HG03139 (cell line): ENCODE data around the gene ZNF225.
"Not testable (repeated sequence)": the region's sequence is repeated elsewhere in the genome, so short reads cannot be mapped to it uniquely, and the experiment has no call there.

ENCODE experiments used
- ATAC-seq: cut with Tn5 transposase; IDR thresholded peaks from one replicate; pipeline ENCODE4 v1.9.1; 2021; ENCODE audit not compliant: unreplicated experiment

Gene ZNF225

DNA sequence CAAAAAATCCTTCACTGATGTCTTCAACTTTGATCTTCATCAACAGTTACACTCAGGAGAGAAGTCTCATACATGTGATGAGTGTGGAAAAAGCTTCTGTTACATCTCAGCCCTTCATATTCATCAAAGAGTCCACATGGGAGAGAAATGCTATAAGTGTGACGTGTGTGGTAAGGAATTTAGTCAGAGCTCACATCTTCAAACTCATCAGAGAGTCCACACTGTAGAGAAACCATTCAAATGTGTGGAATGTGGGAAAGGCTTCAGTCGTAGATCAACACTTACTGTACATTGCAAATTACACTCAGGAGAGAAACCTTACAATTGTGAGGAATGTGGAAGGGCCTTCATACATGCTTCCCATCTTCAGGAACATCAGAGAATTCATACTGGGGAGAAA lies 43.3 kb downstream of the ZNF225 start:
- no peak for ATAC-seq

GRCh38 chr19:44163789-44164188 lies 50.6 kb downstream of the ZNF225 start:
- no peak for ATAC-seq

GRCh38 chr19:44164327-44164672 lies 51.1 kb downstream of the ZNF225 start:
- no peak for ATAC-seq

GRCh38 chr19:44164673-44165512 lies 51.7 kb downstream of the ZNF225 start, which contains the start of gene ZNF226:
Gene ZNF226 (plus strand): TSS chr19:44165100. CDS start chr19:44170081, 4,981 bp downstream.
- ATAC-seq: peak; percentile 76

GRCh38 chr19:44170660-44171059 lies 57.5 kb downstream of the ZNF225 start:
- ATAC-seq: not testable (repeated sequence)

GRCh38 chr19:44176590-44176989 lies 63.4 kb downstream of the ZNF225 start:
- ATAC-seq: no peak

DNA sequence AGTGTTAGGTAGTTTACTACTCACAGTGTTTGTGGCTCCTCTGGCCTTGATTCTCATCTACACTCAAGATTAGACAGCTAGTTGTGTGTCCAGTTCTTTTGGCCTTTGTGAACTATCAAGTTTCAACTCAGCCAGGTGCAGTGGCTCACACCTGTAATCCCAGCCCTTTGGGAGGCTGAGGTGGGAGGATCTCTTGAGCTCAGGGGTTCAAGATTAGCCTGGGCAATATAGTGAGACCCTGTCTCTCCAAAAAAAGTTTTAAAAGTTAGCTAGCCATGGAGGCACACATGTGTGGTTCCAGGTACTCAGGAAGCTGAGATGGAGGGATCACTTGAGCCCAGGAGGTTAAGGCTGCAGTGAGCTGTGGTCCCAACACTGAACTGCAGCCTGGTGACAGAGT lies 67.8 kb downstream of the ZNF225 start:
- ATAC-seq: no peak

GRCh38 chr19:44182145-44182544 lies 68.9 kb downstream of the ZNF225 start:
- no peak for ATAC-seq
